Measurements from ENCODE around the gene SAT2.

- TF ChIP-seq CTCF (IDR thresholded peaks at IDR 0.05) = no peak
- TF ChIP-seq POLR2A (IDR thresholded peaks at IDR 0.05) = no peak
These were observed 48.9 kb upstream of the SAT2 start for GRCh38 chr17:7676533-7676932.

Data from Peyer's patch (tissue), 4 donors.